SW480 (cell line): Measurements from ENCODE around the gene CABLES2.
A peak's percentile ranks its signal among the peaks of the same experiment; 100 is the strongest.

Experiments used
- DNase-seq: peaks from one replicate; pipeline ENCODE4 v3.0.0-alpha.2; 2016; ENCODE audit warnings: low spot score

The CABLES2 gene

DNA sequence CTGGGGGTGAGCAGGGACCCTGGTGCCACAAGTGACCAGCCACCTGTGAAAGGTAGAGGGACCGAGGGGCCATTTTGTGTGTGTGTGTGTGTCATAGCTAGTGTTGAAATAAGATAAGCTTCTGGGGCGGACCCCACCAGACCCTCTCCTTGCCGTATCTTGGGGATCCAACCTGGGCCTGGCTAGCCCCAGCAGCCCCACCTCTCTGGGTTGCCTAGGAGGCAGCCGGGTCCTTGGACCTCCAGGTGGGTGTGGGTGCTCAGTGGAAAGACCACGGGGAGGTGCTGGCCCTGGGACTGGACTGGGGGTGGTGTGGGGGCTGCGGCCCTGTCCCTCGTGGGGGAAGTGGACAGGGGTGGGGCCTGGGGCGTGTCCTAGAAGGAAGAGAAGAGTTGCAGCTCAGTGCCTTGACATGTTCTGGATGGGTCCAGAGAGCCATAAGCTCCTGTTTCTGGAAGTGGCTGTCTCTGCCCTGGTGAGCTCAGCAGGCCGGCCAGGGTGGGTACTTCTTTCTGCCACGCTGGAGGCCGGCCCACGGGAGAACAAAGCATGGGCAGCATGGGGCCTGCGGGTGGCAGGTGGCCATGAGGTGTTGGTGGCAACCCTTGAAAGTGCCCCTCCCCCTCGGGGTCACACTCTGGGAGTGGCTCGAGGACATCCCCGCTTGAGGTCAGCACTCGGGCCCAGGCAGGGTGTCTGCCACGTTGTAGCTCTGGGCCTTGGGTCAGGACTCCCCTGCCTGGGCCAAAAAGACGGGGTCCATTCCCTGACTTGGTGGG is 11.8 kb upstream of the CABLES2 start:
- DNase-seq, result no peak

DNA sequence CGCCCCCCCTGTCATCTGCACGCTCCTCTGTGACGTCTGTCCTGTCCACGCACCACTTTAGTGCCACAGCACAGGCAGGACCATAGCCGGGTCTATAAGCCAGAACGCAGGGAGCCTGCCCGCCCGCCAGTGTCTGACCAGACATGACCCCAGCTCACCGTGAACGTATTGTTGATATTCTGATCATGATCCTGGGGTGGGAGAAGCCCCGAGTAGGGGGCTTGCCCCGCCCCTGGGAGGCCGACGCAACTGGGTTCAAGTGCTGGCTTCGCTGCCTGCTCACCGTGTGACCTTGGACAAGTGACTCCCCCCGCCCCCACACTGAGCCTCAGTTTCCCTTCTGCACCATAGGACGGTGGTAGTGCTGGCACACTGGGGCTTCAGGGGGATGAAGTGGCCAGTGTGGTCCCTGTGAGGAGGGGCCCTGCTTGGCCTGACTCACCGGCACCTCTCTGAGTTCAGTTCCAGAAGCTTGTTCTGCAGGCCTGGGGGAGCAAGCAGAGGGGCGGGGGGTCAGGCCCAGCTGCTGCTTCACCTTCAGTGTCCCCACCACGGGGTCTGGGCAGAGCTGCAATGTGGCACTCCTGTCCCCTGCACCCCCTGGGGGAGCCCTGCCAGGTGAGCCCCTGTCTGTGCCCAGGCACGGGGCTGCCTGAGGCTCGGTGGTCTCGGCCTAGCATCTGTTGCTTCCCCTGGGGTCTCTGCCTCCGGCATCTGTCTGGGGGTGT is 11.1 kb upstream of the CABLES2 start:
- DNase-seq, result no peak

- no peak for DNase-seq
Observed at GRCh38 chr20:62416651-62417637, 9.9 kb upstream of the CABLES2 start.

DNA sequence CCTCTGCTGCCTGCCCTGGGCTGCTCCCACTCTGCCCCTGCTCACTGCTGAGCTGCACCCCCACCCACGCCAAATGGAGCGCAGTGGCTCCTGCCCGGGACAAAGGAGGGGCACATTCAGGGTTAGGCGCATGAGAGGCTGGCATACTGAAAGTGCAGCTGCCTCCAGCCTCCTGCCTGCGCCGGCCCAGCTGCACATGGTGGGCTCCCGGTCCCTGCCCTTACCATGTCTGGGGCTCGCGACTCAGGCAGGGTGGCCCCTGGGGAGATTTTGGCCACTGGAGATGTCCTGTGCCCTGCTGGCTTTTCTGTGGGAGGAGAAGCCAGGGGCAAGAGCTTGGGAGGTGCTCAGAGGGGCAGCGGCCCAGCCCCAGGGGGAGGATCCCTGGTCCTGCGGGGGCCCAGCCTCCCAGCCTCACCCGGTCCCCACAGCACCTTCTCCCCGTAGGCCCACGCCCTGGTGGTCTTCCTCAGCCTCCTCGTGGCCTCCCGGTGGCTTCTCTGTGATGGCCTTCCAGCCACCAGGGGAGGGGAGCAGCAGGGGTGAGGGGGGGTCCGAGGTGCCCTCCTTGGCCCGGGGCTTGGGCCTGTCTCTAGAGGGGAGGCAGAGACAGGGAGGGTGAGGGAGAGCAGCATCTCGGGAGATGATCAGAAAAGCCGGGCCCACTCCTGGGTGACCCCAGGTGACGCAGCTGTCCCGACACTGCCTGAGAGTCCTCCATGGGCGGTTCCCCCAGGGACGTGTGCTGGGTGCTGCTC is 8.4 kb upstream of the CABLES2 start:
- DNase-seq, result no peak

GRCh38 chr20:62413896-62414481 is 6.9 kb upstream of the CABLES2 start:
- DNase-seq, result no peak

GRCh38 chr20:62413025-62413570 is 6.0 kb upstream of the CABLES2 start:
- no peak for DNase-seq

GRCh38 chr20:62412194-62413024 is 5.3 kb upstream of the CABLES2 start:
- DNase-seq, result peak; percentile 85

GRCh38 chr20:62411479-62412193 is 4.6 kb upstream of the CABLES2 start:
- DNase-seq, result peak; percentile 78

DNA sequence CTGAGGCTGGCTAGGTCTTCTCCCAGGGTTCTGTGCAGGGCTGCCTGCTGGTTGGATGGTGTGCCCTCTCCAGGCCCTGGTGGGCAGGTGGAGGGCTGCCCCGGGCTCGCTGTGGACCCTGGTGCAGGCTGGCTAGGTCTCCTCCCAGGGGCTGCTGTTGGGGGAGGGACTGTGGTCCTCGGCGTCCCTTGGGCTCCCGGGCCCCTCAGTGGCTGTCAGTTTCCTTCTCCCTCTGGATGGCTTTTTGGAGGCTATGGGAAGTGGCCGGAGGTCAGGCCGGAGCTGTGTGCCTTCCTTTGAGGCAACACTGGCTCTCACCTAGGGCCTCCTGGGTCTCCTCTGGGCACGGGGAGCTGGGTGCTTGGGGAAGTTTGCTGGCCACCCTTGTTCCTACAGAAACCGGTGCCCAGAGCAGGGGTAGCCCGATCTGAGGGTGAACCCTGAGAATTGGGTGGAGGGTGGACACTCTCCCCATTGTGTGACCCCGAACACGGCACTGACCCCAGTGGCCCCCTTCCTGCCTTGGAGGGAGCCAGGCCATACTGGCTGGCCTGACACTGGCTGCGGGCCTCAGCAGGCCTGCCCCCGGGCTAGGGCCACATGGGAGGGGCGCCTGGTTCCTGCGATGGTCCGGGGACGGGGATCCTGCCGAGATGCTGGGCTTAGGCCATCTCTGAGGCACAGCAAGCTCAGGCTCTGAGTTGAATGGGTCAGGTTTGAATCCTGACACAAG is 3.8 kb upstream of the CABLES2 start:
- no peak for DNase-seq

DNA sequence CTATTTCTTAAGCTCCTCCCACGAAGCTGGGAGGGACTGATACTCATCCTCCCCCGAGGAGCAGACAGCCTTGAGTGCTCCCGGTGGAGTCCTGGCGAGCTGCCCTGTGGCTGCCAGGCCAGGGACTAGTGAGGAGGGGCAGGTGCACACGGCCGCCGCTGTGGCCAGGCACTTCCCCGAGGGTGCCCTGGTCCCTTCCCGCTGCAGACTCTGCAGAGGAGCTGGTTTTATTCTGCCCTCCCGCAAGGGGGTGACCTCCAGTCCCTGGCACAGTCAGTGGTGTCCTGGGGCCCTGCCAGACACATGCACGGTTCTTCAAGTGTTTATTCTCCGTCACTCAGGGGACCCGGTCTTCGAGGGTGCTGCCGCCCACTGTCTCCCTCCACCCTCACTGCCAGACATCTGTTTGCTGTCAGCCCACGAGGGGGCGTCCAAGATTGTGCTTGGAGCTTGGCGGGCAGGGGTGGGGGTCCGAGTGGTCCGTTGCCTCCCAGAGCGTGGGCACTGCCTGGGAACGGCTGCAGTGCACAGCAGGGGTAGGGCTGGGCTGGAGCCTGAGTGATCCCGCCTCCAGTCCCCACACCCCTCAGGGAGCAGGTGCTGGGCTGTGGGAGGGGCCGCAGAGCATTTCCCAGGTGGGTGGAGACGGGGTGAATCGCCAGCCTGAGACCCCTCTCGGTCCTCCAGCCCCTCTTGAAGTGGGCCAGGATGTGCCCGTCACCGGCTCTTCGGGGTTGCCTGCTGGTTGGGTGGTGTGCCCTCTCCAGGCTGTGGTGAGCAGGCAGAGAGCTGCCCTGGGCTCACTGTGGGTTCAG is 3.1 kb upstream of the CABLES2 start:
- peak; percentile 72 for DNase-seq

- DNase-seq, result no peak
Observed at GRCh38 chr20:62409086-62409853, 2.2 kb upstream of the CABLES2 start.

GRCh38 chr20:62408640-62409039 is 1.6 kb upstream of the CABLES2 start:
- no peak for DNase-seq

GRCh38 chr20:62408055-62408454 is 970 bp upstream of the CABLES2 start:
- no peak for DNase-seq

GRCh38 chr20:62406635-62407176 is 379 bp downstream of the CABLES2 start:
- DNase-seq, result no peak

DNA sequence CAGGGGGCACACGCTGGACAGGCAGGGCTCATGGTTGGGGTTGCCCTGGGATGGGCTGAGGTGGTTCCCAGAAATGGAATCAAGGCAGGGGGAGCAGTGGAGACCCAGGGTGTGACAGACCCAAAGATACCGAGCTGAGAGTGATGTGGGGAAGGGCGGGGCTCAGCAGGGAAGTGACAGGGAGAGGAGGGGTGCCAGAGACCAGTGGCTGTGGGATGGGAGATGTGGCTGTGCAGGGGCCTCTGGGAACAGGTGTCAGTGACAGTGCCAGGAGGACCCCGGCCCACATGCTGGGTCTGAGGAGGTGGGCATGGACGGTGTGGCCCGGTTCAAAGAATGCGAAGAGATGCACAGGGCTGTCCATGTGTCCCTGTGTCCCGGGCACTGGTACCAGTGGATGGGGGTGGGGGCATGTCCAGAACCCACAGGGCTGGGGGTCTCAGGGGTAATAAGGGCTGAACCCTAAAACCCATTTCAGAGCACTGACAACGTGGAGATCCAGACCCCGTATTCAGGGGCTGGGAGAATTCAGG is 1.0 kb downstream of the CABLES2 start:
- DNase-seq, result no peak
